Measurements from ENCODE around the gene KCNJ10. TPM values are rescaled to one million over a fixed set of nuclear protein-coding genes. Genes with fewer than 3 reads are reported as not detected.

The KCNJ10 gene
- total and polyA plus RNA-seq, 2 of the 13 experiments (the other 11 are each of a cell fraction or from before 2014, with no cell fraction given), result 4.4 to 10.3 TPM

- Histone ChIP-seq H3K9ac (ENCODE audit: insufficient read depth, low read depth, low read length) (no peak overlapping the region), H3K79me2 (ENCODE audit: insufficient read depth, low read length) (no peaks in the 10 kb centered on the region), H3K4me2 (ENCODE audit: low read depth, low read length) (no peak overlapping the region), H2AFZ (ENCODE audit: low read length) (no peak overlapping the region), H3K27me3 (ENCODE audit: control insufficient read depth in 1 of 2, insufficient read depth in 2 of 2, low read length in 2 of 2) (peaks cover 0 to 8% of the 10 kb centered on the region in 2 experiments; a peak in 1 of 5 replicates), H3K4me1 (ENCODE audit: insufficient read depth, low read length) (no peaks in the 10 kb centered on the region), H3K4me3 (replicated peaks in 1 of 3; ENCODE audit: insufficient read depth in 1 of 3, low read depth in 2 of 3, low read length in 3 of 3) (no peak overlapping the region), H3K27ac (ENCODE audit: extremely low read length, insufficient read depth, low read length) (no peak overlapping the region), H4K20me1 (ENCODE audit: insufficient read depth, low read length) (no peaks in the 10 kb centered on the region), H3K36me3 (replicated peaks in 1 of 2; ENCODE audit: control insufficient read depth in 1 of 2, insufficient read depth in 2 of 2, low read length in 2 of 2) (no peaks in the 10 kb centered on the region), H3K9me3 (ENCODE audit: low read length) (no peaks in the 10 kb centered on the region)
- ChIA-PET POLR2A (no interaction called here), CTCF (ENCODE audit: low intra/inter-chr PET ratio, low total read pairs) (no interaction called here)
- intact Hi-C loops (cut with micrococcal nuclease; ENCODE audit: unreplicated experiment) (no loop called here), in situ Hi-C loops (cut with HindIII; ENCODE audit: extremely low pct_ligation_motif_present, low pct_unique_long_range_greater_than_20kb) (no loop called here)
- FAIRE-seq, result no peak
- no TSS peak for BruUV-seq (replicated peaks)
- no peak for TF ChIP-seq CHD4 (IDR thresholded peaks at IDR 0.05; ENCODE audit: borderline replicate concordance, low read length)
- TF ChIP-seq, protein P1, sequence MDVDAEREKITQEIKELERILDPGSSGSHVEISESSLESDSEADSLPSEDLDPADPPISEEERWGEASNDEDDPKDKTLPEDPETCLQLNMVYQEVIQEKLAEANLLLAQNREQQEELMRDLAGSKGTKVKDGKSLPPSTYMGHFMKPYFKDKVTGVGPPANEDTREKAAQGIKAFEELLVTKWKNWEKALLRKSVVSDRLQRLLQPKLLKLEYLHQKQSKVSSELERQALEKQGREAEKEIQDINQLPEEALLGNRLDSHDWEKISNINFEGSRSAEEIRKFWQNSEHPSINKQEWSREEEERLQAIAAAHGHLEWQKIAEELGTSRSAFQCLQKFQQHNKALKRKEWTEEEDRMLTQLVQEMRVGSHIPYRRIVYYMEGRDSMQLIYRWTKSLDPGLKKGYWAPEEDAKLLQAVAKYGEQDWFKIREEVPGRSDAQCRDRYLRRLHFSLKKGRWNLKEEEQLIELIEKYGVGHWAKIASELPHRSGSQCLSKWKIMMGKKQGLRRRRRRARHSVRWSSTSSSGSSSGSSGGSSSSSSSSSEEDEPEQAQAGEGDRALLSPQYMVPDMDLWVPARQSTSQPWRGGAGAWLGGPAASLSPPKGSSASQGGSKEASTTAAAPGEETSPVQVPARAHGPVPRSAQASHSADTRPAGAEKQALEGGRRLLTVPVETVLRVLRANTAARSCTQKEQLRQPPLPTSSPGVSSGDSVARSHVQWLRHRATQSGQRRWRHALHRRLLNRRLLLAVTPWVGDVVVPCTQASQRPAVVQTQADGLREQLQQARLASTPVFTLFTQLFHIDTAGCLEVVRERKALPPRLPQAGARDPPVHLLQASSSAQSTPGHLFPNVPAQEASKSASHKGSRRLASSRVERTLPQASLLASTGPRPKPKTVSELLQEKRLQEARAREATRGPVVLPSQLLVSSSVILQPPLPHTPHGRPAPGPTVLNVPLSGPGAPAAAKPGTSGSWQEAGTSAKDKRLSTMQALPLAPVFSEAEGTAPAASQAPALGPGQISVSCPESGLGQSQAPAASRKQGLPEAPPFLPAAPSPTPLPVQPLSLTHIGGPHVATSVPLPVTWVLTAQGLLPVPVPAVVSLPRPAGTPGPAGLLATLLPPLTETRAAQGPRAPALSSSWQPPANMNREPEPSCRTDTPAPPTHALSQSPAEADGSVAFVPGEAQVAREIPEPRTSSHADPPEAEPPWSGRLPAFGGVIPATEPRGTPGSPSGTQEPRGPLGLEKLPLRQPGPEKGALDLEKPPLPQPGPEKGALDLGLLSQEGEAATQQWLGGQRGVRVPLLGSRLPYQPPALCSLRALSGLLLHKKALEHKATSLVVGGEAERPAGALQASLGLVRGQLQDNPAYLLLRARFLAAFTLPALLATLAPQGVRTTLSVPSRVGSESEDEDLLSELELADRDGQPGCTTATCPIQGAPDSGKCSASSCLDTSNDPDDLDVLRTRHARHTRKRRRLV (CRISPR knock-in tag; IDR thresholded peaks at IDR 0.05), result no peak
- no peak for TF ChIP-seq ZNF577 (CRISPR knock-in tag; IDR thresholded peaks at IDR 0.05; ENCODE audit: borderline replicate concordance, low read depth)
- no peak for TF ChIP-seq SMARCC2 (IDR thresholded peaks at IDR 0.05)
- no peak for TF ChIP-seq SP1 (IDR thresholded peaks at IDR 0.05)
- no peak for TF ChIP-seq SP1 (CRISPR knock-in tag; IDR thresholded peaks at IDR 0.05)
- TF ChIP-seq PBX2 (CRISPR knock-in tag; IDR thresholded peaks at IDR 0.05), result no peak
- TF ChIP-seq ZNF781 (CRISPR knock-in tag; IDR thresholded peaks at IDR 0.05; ENCODE audit: borderline replicate concordance, not compliant biosample characterization), result no peak
- WGBS (ENCODE audit: low lambda C conversion rate), result no CpG with 5 or more reads among the region's 5 CpGs
- no peak for DNase-seq (ENCODE audit: low spot score)
- no peak for ATAC-seq
Measured at GRCh38 chr1:160020196-160020595, 49.8 kb downstream of the KCNJ10 start.

All from HepG2 (cell line).